HepG2 (cell line): Measurements from ENCODE around the gene SLC15A1. TPM values are rescaled to one million over a fixed set of nuclear protein-coding genes. Genes with fewer than 3 reads are reported as not detected.

ENCODE experiments used
- ATAC-seq: fragments of 200-7000 bp; cut with Tn5 transposase; 3 replicates; pipeline ENCODE4 v1.9.1; 2020; ENCODE audit warnings: mild to moderate bottlenecking, moderate library complexity
- BruUV-seq: library from RNA; stranded (reverse); fragments of 400-500 nt; replicated peaks from 2 replicates; lab custom pipeline; 2021; lab: Mats Ljungman, UMichigan
- CTCF ChIA-PET: fragments of 300-600 bp; formaldehyde crosslinking; extraction: SDS; loops from one replicate; lab custom pipeline; 2021; ENCODE audit warnings: low total read pairs, inconsistent platforms, low intra/inter-chr PET ratio; lab: Yijun Ruan, JAX
- POLR2A ChIA-PET: fragments of 350-600 bp; sonication (Branson Sonifier 250); formaldehyde crosslinking; loops from one replicate; lab custom pipeline; 2020; ENCODE audit warnings: antibody characterized with exemption, inconsistent platforms; lab: Yijun Ruan, JAX
- DNase-seq: peaks from one replicate; pipeline ENCODE4 v3.0.0-alpha.2; 2015; ENCODE audit warnings: low spot score
- FAIRE-seq: peaks from 3 replicates; lab custom pipeline; 2011; peaks lifted over from hg19 to GRCh38; lab: Jason Lieb, UNC
- H2AFZ ChIP-seq: one replicate; pipeline ENCODE4 v1.6.1; 2011; ENCODE audit warnings: low read length, inconsistent platforms
- H3K27ac ChIP-seq: fragments of 300-600 bp; 3 replicates; pipeline ENCODE4 v1.8.0; 2011; ENCODE audit warnings: mixed run types, mild to moderate bottlenecking, mixed read lengths, low read length, inconsistent platforms; ENCODE audit not compliant: insufficient read depth; ENCODE audit errors: extremely low read length
- H3K27me3 ChIP-seq, 2 experiments: fragments of 200-600 bp in 1 of 2; 2 replicates in 1 of 2; 3 replicates in 1 of 2; pipeline versions ENCODE4 v1.6.0 to v1.8.0; 2011; ENCODE audit warnings: low read length in 2 of 2, mild to moderate bottlenecking in 2 of 2, moderate library complexity in 2 of 2, inconsistent platforms in 1 of 2; ENCODE audit not compliant: insufficient read depth in 2 of 2, control insufficient read depth in 1 of 2
- H3K36me3 ChIP-seq, 2 experiments: fragments of 200-600 bp in 1 of 2; replicated peaks in 1 of 2; 2 replicates in 1 of 2; 3 replicates in 1 of 2; pipeline versions ENCODE4 v1.5.1 to v1.8.0; 2011; ENCODE audit warnings: low read length in 2 of 2, inconsistent platforms in 1 of 2; ENCODE audit not compliant: insufficient read depth in 2 of 2, control insufficient read depth in 1 of 2
- H3K4me1 ChIP-seq: 2 replicates; pipeline ENCODE4 v1.5.1; 2012; ENCODE audit warnings: low read length, inconsistent platforms; ENCODE audit not compliant: insufficient read depth
- H3K4me2 ChIP-seq: 2 replicates; pipeline ENCODE4 v1.6.0; 2011; ENCODE audit warnings: low read depth, low read length, inconsistent platforms
- H3K4me3 ChIP-seq, 3 experiments: fragments of 200-600 bp in 1 of 3; sonication (generic), shearing (Covaris generic) in 1 of 3; replicated peaks in 1 of 3; 2 replicates each; pipeline ENCODE4 v1.5.1; 2011 to 2016; ENCODE audit warnings: low read length in 3 of 3, inconsistent platforms in 2 of 3, low read depth in 2 of 3, mild to moderate bottlenecking in 2 of 3, control low read depth in 1 of 3, mixed read lengths in 1 of 3; ENCODE audit not compliant: insufficient read depth in 1 of 3
- H3K79me2 ChIP-seq: one replicate; pipeline ENCODE4 v1.6.1; 2011; ENCODE audit warnings: low read length, inconsistent platforms; ENCODE audit not compliant: insufficient read depth
- H3K9ac ChIP-seq: 2 replicates; pipeline ENCODE4 v1.6.0; 2011; ENCODE audit warnings: mild to moderate bottlenecking, low read depth, low read length, inconsistent platforms; ENCODE audit not compliant: insufficient read depth
- H3K9me3 ChIP-seq: 2 replicates; pipeline ENCODE4 v1.5.1; 2012; ENCODE audit warnings: mild to moderate bottlenecking, low read length
- H4K20me1 ChIP-seq: 2 replicates; pipeline ENCODE4 v1.6.0; 2011; ENCODE audit warnings: inconsistent platforms, mild to moderate bottlenecking, low read length, moderate library complexity; ENCODE audit not compliant: insufficient read depth
- BRCA1 ChIP-seq: sonication (generic); formaldehyde crosslinking; IDR thresholded peaks from 2 replicates; pipeline ENCODE4 v1.4.0; 2020; ENCODE audit warnings: missing genetic modification reagents
- MTA1 ChIP-seq: sonication (generic); formaldehyde crosslinking; IDR thresholded peaks from 2 replicates; pipeline ENCODE4 v1.4.0; 2020; ENCODE audit warnings: missing genetic modification reagents, mild to moderate bottlenecking, borderline replicate concordance
- NFRKB ChIP-seq: fragments of 450-650 bp; IDR thresholded peaks from 2 replicates; pipeline ENCODE4 v1.6.1; 2017
- NPAS2 ChIP-seq: sonication (generic); formaldehyde crosslinking; IDR thresholded peaks from 2 replicates; pipeline ENCODE4 v1.8.0; 2022; ENCODE audit warnings: mild to moderate bottlenecking, missing genetic modification reagents, borderline replicate concordance
- NR2F6 ChIP-seq, 2 experiments: IDR thresholded peaks; 2 replicates each; pipeline ENCODE4 v1.6.1; 2016; ENCODE audit warnings: antibody characterized with exemption in 1 of 2, mild to moderate bottlenecking in 1 of 2
- SOX13 ChIP-seq, 3 experiments: fragments of 450-650 bp in 1 of 3; sonication (generic) in 1 of 3; formaldehyde crosslinking in 1 of 3; IDR thresholded peaks in 2 of 3; conservative IDR thresholded peaks in 1 of 3; 2 replicates each; pipeline versions ENCODE4 v1.5.0 to v1.6.1; 2016 to 2020; ENCODE audit warnings: antibody characterized with exemption in 1 of 3, mild to moderate bottlenecking in 1 of 3, missing compliant biosample characterization in 1 of 3, missing genetic modification reagents in 1 of 3, moderate library complexity in 1 of 3
- SRSF9 ChIP-seq: fragments of 200-400 bp; formaldehyde crosslinking; IDR thresholded peaks from 2 replicates; pipeline ENCODE4 v1.6.1; 2018; ENCODE audit warnings: borderline replicate concordance, mild to moderate bottlenecking, low read depth, low read length; ENCODE audit not compliant: insufficient read depth, poor library complexity, severe bottlenecking
- ZKSCAN1 ChIP-seq: fragments of 150-350 bp; IDR thresholded peaks from 2 replicates; pipeline ENCODE4 v1.6.1; 2014; ENCODE audit warnings: low read length
- ZKSCAN8 ChIP-seq: IDR thresholded peaks from 2 replicates; pipeline ENCODE4 v1.6.1; 2016; ENCODE audit warnings: borderline replicate concordance, missing genetic modification reagents, missing compliant biosample characterization
- ZNF180 ChIP-seq: sonication (generic); formaldehyde crosslinking; IDR thresholded peaks from 2 replicates; pipeline ENCODE4 v1.4.0; 2020; ENCODE audit warnings: low read depth, missing genetic modification reagents, borderline replicate concordance
- ZNF496 ChIP-seq: sonication (generic); formaldehyde crosslinking; IDR thresholded peaks from 2 replicates; pipeline ENCODE4 v1.8.1; 2023; ENCODE audit warnings: mild to moderate bottlenecking, moderate library complexity, missing genetic modification reagents; ENCODE audit not compliant: insufficient replicate concordance
- ZNF766 ChIP-seq: sonication (generic); formaldehyde crosslinking; IDR thresholded peaks from 2 replicates; pipeline ENCODE4 v1.5.0; 2020; ENCODE audit warnings: missing genetic modification reagents, borderline replicate concordance
- ZSCAN29 ChIP-seq: sonication (generic); formaldehyde crosslinking; conservative IDR thresholded peaks from 2 replicates; pipeline ENCODE4 v1.4.0; 2020; ENCODE audit warnings: mild to moderate bottlenecking, missing genetic modification reagents
- WGBS: methylation state at CpG from one replicate; pipeline ENCODE4 v1.1.6; 2017; ENCODE audit warnings: low lambda C conversion rate; 5-methylcytosine and 5-hydroxymethylcytosine counted together
- in situ Hi-C: cut with HindIII; loops from 2 replicates; pipeline ENCODE4 v1.10.0; 2017; ENCODE audit warnings: low pct_unique_long_range_greater_than_20kb; ENCODE audit not compliant: extremely low pct_ligation_motif_present
- intact Hi-C: fragments of 100-400 bp; cut with micrococcal nuclease; formaldehyde crosslinking; loops from one replicate; pipeline ENCODE4 v1.10.0; 2022; ENCODE audit not compliant: unreplicated experiment
- polyA plus RNA-seq, 8 experiments: library from polyadenylated mRNA; depleted of rRNA in 3 of 8; stranded (reverse) in 7 of 8; unstranded in 1 of 8; fragments of >200 nt; fragmentation: Illumina TruSeq in 4 of 8; extraction: Trizol in 4 of 8; gene quantifications; 2 replicates each; pipeline versions ENCODE4 v1.2.1 to v1.2.3, GENCODE V29; 2011 to 2016; ENCODE audit warnings: low read depth in 4 of 8, missing spikeins in 1 of 8, mixed read lengths in 1 of 8; ENCODE audit not compliant: insufficient read depth in 1 of 8
- total RNA-seq, 5 experiments: library from RNA; depleted of rRNA; stranded (reverse); fragments of >200 nt; fragmentation: Illumina TruSeq; extraction: Trizol; gene quantifications; 2 replicates each; pipeline ENCODE4 v1.2.3, GENCODE V29; 2016; ENCODE audit warnings: low read depth in 1 of 5
- TF ChIP-seq, protein P1 (sequence below): IDR thresholded peaks from 2 replicates; pipeline ENCODE4 v1.6.1; 2016
- TF ChIP-seq, protein P2 (sequence below): sonication (generic); formaldehyde crosslinking; IDR thresholded peaks from 2 replicates; pipeline ENCODE4 v1.4.0; 2020; ENCODE audit warnings: mild to moderate bottlenecking, missing genetic modification reagents

The SLC15A1 gene
- total and polyA plus RNA-seq, 2 of the 13 experiments (the other 11 are each of a cell fraction or from before 2014, with no cell fraction given), result 0.17 to 0.20 TPM

DNA sequence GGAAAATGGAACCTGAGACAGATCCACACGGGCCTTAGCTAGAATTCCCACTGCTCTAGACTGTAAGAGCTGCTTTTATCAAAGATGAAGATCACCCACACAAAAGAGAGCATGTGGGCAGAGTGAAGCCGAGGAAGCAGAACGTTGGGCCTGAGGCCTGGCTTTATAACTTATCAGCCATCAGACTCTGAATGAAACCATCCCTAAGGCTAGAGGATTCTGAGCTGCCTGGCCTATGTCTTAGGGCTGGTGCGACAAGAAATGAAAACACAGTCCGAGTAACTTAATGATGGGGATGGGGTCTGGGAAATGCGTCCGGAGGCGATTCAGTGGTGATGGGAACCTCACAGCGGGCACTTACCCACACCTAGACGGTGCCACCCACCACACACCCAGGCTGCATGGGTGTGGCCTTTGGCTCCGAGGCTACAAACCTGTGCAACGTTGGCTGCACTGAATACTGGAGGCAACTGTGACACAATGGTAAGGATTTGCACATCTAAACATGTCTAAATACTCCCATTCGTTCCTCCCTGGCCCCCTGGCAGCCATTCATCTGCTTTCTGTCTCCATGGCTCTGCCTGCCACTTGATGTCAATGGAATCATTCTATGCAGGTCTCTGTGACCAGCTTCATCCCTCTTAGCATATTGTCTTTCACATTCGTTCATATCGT lies 62.0 kb downstream of the SLC15A1 start:
- no peaks in the 10 kb centered on the region for H3K27me3 ChIP-seq
- H3K27ac ChIP-seq, result no peak overlapping the region
- H4K20me1 ChIP-seq, result no peaks in the 10 kb centered on the region
- no peak overlapping the region for H3K9ac ChIP-seq
- in situ Hi-C loops (no loop called here), intact Hi-C loops (no loop called here)
- POLR2A ChIA-PET, result interaction anchor here (0.6 kb wide), 1 partner anchor 16 kb away, joined by 3 read pairs; no protein-coding TSS in a partner anchor
- H3K79me2 ChIP-seq, result no peaks in the 10 kb centered on the region
- no peak for DNase-seq
- CTCF ChIA-PET, result no interaction called here
- H3K36me3 ChIP-seq, result no peaks in the 10 kb centered on the region
- no peaks in the 10 kb centered on the region for H3K9me3 ChIP-seq
- no peak overlapping the region for H3K4me2 ChIP-seq
- FAIRE-seq, result no peak
- no peak overlapping the region for H2AFZ ChIP-seq
- BruUV-seq, result no TSS peak
- no peak for ATAC-seq
- H3K4me3 ChIP-seq, result no peak overlapping the region
- 59% methylated on average over 13 of the region's 15 CpGs for WGBS
- TF ChIP-seq ZNF766 (CRISPR knock-in tag) (no peak), SOX13 (IDR thresholded peaks at IDR 0.05) (no peak), SOX13 (CRISPR knock-in tag; conservative IDR thresholded peaks at IDR 0.05 in 1 of 2, IDR thresholded peaks at IDR 0.05 in 1 of 2) (no peak), ZNF496 (no peak)
- H3K4me1 ChIP-seq, result no peaks in the 10 kb centered on the region

DNA sequence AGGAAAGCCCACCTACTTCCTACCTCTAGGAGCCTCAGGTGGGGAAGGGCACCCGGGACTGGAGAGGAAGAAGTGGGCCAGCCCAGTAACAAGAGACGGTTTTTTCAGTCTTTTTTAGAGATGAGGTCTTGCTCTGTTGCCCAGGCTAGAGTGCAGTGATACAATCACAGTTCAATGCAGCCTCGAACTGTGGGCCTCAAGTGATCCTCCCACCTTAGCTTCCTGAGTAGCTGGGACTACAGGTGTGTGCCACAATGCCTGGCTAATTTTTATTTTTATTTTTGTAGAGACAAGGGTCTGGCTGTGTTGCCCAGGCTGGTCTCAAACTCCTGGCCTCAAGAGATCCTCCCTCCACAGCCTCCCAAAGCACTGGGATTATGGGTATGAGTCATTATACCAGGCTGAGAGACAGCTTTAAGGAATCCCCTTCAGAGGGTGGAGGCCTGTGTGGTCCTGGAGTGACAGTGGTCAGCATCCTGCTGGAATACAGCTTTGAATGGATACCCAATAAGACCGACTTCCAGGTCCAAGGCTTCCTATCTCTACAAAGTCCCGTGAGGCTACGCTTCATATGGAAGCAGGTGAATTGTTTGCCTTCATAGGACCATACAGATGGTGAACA lies 63.0 kb downstream of the SLC15A1 start:
- H3K4me3 ChIP-seq, result no peak overlapping the region
- H2AFZ ChIP-seq, result no peak overlapping the region
- no peaks in the 10 kb centered on the region for H4K20me1 ChIP-seq
- WGBS, result 45% methylated on average over 5 of the region's 6 CpGs
- no peak for DNase-seq
- no peak overlapping the region for H3K27ac ChIP-seq
- no peaks in the 10 kb centered on the region for H3K9me3 ChIP-seq
- FAIRE-seq, result no peak
- no peak for ATAC-seq
- intact Hi-C loops, result no loop called here
- ChIA-PET POLR2A (interaction anchor here (0.6 kb wide), 1 partner anchor 15 kb away, joined by 3 read pairs; no protein-coding TSS in a partner anchor), CTCF (no interaction called here)
- H3K27me3 ChIP-seq, result no peaks in the 10 kb centered on the region
- no peak overlapping the region for H3K9ac ChIP-seq
- no peaks in the 10 kb centered on the region for H3K79me2 ChIP-seq
- no peaks in the 10 kb centered on the region for H3K36me3 ChIP-seq
- H3K4me1 ChIP-seq, result no peaks in the 10 kb centered on the region
- BruUV-seq, result no TSS peak
- no peak overlapping the region for H3K4me2 ChIP-seq
- in situ Hi-C loops, result no loop called here
- no peak for TF ChIP-seq NPAS2
- TF ChIP-seq NFRKB, result no peak
- TF ChIP-seq SRSF9, result no peak
- no peak for TF ChIP-seq ZSCAN29 (CRISPR knock-in tag)
- no peak for TF ChIP-seq NR2F6 (IDR thresholded peaks at IDR 0.05)
- no peak for TF ChIP-seq NR2F6 (CRISPR knock-in tag; IDR thresholded peaks at IDR 0.05)
- TF ChIP-seq, protein P1, sequence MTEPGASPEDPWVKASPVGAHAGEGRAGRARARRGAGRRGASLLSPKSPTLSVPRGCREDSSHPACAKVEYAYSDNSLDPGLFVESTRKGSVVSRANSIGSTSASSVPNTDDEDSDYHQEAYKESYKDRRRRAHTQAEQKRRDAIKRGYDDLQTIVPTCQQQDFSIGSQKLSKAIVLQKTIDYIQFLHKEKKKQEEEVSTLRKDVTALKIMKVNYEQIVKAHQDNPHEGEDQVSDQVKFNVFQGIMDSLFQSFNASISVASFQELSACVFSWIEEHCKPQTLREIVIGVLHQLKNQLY, result no peak
- TF ChIP-seq BRCA1 (CRISPR knock-in tag), result no peak
- TF ChIP-seq, protein P2, sequence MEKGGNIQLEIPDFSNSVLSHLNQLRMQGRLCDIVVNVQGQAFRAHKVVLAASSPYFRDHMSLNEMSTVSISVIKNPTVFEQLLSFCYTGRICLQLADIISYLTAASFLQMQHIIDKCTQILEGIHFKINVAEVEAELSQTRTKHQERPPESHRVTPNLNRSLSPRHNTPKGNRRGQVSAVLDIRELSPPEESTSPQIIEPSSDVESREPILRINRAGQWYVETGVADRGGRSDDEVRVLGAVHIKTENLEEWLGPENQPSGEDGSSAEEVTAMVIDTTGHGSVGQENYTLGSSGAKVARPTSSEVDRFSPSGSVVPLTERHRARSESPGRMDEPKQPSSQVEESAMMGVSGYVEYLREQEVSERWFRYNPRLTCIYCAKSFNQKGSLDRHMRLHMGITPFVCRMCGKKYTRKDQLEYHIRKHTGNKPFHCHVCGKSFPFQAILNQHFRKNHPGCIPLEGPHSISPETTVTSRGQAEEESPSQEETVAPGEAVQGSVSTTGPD (CRISPR knock-in tag), result no peak
- no peak for TF ChIP-seq ZKSCAN8 (CRISPR knock-in tag)
- TF ChIP-seq ZNF180 (CRISPR knock-in tag), result no peak
- no peak for TF ChIP-seq MTA1
- TF ChIP-seq ZKSCAN1, result no peak
